HG02840 (cell line): ENCODE measurements around the gene RASA3.

Source experiments
- ATAC-seq: cut with Tn5 transposase; IDR thresholded peaks from one replicate; pipeline ENCODE4 v1.9.1; 2021; ENCODE audit warnings: mild to moderate bottlenecking, moderate library complexity, moderate number of reproducible peaks; ENCODE audit not compliant: unreplicated experiment, low FRiP score

The RASA3 gene

DNA sequence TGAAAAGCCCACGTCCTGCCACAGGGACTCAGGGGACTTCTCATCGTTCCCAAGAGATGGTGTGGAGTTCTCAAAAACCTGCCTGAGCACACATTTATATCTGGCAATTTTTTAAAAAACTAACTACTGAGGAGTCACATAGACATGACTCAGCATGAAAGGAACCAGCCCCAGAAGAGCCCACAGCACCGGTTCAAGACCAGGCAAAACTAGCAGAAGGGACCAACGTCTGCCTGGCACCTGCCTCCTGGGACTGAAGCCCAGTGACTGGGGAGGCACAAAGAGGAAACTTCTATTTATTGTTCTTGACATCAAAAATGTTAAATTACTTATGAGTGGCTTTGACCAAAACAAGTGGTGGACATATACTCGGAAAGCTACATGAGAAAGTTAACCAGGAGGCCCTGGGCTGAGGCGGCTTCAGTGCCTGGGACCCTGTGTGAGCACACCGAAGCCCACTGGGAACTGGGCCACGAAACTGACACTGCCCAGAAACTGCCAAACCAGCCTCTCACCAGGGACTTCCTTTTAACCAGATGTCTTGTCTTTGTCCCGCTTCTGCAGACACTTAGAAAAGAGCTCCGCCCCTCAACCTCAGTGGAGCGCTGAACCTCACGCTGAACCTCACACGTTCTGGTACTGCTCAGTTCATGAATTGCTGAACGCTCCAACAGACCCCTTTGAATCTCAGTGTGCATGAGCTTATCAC lies 184.2 kb downstream of the RASA3 start:
- no peak for ATAC-seq

DNA sequence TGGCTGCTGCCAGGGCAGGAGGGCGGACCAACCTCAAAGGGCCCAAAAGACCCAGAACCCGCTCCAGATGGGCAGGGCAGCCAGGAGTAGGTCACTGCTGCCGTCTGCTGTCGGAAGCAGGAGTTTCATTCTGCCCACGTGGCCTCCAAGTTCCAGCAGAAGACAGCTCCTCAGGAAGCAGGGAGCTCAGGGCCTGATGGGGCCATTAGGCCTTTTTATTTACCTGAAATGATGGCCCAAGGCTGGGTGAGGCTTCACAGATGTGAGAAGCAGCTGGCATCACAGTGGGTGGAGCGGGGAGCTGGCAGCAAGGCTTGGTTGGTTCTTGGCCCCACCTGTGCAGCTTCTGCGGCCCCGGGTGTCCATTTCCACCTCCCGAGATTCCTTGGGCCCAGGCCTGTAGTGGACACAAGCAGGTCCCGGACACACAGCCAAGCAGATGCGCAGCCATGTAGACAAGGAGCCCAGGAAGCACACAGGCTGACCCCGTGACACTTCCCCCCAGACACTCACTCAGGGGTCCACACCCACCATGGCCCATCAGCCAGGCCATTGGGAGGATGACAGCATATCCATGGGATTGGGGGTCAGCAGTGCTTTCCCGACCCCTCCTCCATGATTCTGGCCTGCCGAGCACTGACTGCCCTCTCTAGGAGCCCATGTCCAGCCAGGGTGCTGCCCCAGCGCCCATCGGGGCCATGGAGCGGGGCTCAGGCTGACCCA lies 185.0 kb downstream of the RASA3 start:
- ATAC-seq = no peak

DNA sequence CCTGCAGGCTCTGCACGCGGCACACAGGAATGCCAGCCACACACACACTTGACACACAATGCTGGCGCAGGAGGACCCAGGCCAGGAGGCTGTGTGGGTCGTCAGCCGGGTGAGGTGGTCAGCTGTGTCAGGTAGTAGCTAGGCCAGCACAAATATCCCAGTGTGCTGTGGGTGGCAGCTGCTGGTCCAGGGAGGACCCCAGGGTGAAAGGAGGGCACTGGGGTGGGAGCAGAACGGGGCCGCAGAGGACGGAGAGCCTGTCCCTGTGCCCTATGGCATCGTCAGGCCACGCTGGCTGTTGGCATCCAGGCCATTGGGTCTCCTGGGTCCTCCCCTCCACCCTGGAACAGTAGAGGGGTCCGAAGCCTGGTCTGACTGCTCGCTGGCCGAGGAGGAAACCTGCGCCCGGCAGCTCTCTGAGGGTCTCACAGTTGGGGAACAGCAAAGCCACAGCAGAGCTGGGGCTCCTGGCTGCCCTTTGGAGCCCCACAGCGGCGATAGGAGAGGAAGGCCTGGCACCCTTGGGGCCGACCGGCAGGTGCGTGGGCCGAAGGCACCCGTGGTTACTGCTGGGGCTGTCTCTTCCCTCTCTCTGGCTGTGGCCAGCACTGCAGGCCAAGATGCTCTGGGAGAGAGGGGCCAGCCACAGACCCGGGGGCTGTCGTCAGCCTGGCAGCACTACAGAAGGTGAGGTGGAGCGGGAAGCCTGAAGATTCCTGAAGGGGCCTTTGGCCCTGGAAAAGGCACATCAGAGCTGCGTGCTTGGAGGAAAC lies 185.8 kb downstream of the RASA3 start:
- ATAC-seq = no peak

DNA sequence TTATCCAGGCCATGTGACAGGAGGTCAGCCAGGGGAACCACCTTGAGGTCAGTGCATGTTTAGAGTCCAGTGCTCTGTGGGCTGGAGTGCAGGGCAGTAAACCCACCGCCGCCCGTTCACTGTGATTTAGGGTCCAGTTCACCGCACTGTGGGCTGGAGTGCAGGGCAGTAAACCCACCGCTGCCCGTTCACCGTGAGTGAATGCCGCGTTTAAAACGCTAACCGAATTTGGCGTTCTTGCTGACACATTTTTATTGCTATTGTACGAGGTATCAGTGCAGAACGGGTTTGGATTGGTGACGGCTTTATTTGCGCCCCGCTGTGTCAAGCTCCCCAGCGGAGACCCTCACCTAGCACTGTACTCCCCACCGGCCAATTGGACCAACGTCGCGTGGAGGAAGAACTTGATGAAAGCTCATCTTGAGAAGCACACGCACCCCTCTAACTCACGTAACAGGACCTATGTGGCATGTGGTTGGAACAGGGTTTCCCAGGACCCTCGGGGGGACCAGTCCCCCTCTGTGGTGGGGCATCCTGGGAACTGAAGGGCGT lies 186.5 kb downstream of the RASA3 start:
- no peak for ATAC-seq

DNA sequence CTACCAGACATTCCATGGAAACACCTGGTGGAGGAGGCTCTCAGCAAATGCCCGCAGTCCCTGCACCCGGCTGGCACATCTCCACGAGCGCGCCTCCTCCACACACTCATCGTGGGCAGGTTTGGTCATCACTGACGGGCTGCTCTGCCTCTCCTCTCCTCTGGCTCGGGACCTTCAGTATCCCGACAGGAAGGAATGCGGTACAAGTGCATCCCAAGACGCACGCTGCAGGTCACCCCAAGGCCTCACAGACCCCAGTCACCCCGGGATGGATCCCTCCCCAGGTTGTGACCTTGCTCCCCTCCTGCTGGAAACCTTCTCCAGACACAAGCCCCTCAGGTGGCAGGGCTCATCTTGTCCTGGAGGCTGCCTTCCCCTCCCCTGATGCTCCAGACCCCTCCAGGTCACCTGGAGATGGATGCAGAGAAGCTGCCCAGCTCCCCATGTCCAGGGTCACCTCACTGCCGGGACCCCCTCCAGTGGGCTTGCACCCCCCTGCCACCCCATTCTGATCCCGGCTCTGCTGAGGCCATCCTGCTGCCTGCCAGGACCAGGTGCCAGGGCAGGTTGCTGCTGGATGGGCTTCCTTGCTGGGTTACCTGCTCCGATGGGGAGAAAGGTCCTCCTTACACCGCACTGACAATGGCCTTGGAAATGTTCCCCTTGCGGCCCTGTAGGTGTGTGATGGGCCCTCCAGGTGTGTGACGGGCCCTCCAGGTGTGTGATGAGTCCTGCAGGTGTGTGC lies 188.4 kb downstream of the RASA3 start:
- ATAC-seq = no peak

DNA sequence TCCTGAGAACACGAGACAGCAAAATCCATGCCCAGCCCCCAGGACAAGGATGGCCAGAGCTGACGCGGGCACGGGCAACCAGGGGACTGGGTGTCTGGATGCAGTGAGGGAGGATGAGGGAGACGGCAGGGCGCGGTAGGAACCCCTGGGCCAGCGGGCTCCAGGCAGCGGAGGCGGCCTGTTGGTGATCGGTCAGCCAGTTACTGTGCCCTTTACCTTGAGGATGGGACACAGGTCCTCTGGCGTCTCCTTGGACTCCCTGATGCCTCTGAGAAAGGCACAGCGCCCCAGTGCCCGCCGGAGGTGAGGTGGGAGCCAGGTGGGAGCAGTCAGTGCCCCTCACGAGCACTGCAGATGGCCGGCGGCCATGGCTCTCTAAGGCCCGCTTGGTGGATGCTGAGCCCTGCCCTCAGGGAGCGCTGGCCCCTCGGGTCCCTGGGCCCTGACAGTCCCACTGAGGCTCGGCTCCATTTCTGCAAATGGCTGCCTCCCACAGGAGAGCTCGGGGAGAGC lies 189.8 kb downstream of the RASA3 start:
- no peak for ATAC-seq

DNA sequence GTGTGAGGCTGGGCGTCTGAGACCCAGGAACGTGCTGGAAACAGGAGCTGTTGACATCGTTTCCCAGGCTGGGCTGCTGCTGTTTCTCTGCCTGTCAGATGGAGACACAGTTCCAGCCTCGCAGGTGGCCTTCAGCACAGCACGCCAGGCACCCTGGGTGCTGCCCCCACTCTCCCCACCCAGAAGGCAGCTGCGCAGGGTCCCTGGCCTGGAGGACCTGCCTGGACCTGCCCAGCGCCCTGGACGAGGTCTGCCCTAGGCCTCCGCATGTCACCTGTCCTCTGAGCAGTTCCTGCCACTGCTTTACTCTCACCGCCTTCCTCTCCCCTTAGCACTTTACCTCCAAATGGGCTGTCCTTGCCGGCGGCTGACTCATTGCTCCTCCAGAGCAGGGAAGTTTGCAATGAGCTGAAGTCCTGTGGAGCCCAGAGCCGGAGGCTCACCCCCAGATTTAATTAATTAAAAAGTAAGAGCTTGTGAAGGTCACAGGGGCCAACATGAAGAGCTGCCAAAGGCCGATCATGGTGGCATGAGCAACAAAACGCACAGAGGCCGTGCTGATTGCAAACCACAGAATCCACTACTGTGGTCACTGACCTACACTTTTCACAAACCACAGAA lies 190.7 kb downstream of the RASA3 start:
- ATAC-seq = no peak

DNA sequence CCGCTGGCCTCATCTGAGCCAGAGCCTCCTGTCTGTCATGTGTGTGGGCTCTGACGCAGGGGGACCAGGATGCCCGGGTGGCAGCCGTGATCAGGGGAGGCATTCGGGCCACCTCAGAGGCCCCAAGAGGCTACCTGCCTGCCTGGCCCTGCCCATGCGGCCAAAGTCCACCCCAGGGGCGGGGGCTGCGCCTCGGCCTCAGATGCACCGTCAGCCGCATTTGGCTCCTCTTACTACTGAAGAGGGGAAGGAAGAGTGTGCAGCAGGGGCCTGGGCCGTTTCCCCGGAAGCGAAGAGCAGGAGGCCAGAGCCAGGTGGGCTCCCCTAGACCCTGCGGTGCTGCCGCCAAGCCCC lies 192.5 kb downstream of the RASA3 start:
- no peak for ATAC-seq

DNA sequence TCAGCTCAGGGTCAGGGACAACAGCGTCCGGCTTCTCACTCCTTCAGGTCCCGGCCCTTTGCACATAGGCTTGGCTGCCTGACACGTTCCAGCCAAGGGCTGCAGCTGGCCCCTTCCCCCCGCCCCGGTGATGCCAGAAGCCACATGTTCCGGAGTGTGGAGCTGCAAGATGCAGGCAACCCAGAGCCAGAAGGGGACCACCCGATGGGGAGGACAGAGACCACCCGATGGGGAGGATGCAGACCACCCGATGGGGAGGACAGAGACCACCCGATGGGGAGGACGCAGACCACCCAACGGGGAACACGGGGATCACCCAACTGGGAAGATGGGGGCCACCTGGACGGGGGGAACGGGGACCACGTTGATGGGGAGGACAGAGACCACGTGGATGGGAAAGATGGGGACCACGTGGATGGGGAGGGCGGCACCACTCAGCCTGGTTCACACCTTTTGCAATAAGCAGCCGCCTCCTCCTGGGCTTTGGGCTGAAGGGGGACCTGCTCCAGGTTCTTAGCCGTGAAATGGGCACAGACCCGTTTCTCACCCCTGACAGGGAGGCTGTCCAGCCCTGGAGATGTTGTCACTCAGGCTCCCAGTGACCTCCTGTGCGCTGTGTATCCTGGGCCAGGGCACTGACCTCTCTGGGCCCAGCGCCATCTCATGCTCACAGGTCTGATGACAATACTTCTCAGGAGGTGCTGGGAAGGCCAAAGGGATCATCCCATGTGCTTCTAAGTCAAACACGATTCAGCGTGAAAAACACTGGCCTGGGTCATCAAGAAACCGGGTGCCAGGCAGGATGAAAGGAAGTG lies 193.1 kb downstream of the RASA3 start:
- ATAC-seq = no peak

DNA sequence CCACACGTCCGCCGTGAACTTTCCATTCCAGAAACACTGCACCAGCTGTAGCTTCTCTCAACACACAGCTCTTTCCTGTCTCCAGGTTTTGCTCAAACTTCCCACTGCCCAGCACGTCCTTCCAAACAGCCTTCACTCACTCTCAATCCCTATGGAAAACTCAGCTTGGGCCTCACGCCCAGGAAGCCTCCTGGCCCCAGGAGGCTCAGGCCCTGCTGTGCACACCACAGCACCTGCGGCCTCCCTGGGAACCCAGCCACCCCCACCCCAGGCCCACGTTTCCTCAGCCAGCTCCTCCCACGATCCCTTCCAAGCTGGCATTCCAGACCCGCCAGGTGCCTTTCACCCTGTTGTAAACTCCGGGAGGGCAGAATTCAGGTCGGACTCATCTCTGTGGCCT lies 193.7 kb downstream of the RASA3 start:
- ATAC-seq = no peak

DNA sequence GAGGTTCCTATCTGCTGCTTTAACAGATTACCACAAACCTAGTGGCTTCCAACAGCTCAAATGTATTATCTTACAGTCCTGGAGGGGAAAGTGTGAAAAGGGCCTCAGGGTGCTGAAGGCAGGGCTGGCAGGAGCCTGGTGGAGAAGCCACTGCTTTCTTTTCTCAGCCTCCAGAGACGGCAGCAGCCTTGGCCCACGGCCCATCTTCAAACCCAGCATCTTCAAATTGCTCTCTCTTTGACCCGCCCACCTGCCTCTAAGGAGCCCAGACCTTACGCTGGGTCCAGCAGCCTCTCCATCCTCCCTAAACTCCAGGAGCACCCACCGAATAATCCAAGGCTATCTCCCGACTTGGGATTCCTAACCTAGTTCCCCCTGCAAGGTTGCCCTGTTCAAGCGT lies 194.2 kb downstream of the RASA3 start:
- ATAC-seq = no peak

DNA sequence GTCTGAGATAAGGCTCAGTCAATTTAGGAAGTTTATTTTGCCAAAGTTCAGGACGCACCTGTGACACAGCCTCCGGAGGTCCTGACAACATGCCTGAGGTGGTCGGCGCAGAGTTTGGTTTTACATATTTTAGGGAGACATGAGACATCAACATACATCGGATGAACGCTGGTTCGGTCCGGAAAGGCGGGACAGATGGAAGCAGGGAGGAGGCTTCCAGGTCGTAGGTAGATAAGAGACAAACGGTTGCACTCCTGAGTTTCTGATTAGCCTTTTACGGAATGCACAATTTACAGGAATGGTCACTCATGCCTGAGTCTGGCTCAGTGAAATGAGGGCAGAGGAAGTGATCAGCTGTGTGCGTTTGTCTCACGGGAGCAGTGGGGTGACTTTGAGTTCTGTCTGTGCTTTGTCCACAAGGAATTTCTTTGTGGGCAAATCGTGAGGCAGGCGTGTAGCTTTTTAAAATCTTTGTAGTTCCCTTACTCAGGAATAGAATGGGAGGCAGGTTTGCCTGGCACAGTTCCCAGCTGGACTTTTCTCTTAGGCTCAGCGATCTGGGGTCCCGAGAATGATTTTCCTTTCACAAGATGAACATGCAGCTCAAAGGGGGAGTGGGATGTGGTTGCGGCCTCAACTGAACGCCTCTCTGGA lies 194.8 kb downstream of the RASA3 start:
- no peak for ATAC-seq

DNA sequence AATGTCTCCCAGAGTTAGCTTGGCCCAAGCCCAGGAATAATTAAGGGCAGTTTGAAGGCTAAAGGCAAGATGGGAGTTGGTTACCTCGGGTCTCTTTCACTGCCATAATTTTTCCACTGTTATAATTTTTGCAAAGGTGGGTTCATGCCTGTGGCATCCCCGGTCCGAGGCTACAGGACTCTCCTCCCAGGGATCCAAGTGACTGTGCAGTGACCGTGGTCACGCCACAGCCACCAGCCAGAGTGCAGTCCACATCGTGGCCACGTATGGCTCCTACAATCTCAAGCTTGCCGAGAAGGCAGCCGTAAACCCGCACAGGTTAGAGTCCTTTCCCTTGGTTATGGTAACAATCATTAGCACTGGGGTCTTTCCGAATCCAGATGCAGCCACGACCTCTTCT lies 195.3 kb downstream of the RASA3 start:
- no peak for ATAC-seq

DNA sequence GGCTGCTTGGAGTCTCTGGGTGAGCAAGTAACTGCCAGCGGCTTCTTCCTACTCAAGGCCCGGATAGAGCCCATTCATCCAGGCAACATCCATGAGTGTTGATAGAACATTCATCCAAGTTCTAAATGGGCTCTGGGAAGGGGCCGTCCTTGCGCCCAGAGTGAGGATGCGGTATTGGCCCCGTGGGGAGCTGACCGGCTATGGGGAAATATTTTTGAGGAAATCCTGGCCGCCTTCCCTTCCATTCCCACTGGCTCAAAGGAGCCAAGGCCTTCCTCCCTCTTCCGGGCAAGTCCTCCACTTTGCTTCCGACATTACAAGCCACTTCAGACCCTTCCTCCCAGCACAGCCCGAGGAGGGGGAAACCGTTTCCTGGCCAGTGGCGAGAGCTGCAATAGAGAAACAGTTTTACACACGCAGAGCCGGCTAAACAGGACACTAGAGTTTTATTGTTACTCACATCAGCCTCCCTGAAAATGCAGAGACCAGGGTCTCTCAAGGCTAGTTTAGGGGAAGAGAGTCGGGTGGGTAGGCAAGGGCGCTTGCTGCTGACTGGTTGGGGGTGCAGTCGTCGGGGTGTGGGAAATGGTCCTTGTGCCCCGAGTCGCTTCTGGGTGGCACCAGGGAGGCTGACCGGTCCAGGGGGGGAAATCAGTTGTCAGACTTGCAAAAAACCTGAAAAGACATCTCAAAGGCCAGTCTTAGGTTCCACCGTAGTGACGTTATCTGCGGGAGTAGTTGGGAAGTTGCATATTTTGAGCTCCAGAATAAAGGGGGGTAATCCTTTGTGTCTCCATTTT lies 196.1 kb downstream of the RASA3 start:
- no peak for ATAC-seq

DNA sequence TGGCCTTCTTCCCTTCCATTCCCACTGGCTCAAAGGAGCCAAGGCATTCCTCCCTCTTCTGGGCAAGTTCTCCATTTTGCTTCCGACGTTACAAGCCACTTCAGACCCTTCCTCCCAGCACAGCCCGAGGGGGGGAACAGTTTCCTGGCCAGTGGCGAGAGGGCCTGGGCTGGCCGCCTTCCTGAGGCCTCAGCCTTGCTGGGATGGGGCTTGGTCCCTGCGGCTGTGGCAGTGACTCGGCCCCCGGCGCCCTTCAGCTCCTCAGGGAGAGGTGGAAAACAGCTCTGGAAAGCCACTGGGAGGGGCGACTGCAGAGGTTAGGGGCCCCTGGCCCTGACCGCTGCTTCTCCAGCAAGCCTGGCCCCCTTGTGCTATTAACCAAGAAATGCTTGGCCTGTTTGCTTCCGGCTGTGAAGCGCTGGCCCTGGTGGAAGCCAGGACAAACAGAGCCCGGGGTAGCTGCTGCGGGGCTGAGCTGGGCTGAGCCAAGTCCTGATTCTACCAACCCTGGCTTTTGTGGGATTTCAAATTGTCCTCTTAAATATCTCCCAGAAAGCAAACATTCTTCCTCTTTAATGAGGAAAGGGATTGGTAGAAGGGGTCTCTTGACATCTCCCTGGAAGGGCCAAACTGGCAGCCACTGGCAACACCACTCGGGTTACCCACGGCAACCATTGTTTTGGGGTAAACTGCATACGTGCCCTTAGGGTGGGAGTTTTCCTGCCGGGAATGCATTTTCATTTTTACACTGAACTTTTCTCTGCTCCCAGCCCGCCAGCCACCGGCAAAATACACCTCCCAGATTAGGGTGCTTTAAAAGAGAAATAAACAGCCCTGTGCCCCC lies 197.2 kb downstream of the RASA3 start:
- ATAC-seq = no peak

DNA sequence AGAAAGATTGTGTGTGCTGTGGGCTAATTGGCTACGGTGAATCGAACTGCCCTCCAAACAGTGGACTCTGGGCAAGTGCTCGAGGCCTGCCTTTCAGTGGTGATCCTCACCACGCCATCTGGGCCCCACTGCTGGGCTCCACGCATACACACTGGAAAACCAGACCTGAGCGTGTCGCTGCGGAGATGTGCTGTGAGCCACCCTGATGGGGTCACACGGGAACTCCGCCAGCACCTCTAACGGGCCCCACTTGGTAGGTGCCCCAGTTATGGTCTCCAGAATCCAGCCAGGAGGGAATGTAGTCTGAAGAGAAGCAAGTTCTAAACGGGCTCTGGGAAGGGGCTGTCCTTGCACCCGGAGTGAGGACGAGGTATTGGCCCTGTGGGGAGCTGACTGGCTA lies 197.8 kb downstream of the RASA3 start:
- no peak for ATAC-seq

DNA sequence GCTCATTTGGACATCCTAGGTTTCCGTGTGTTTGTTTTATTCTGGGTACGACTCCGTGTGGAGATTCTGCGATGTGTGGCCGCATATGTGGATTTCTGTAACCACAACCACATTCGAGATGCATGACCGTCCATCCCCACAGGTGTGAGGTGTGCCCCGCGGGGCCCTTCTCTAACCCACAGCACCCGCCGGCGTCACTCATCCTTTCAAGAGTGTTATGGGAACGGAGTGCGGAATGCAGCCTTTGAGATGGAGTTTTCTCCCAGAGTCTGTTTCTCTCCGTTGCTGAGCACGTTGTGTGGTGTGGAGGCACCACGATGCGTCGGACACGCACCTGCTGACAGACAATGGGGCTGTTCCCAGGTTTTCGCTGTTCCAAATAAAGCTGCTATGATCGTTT lies 198.5 kb downstream of the RASA3 start:
- no peak for ATAC-seq
